GM18502 (cell line): Measurements from ENCODE around the gene SPAG16.

Source experiments
- ATAC-seq: cut with Tn5 transposase; IDR thresholded peaks from one replicate; pipeline ENCODE4 v1.9.1; 2021; ENCODE audit warnings: mild to moderate bottlenecking; ENCODE audit not compliant: unreplicated experiment, poor library complexity

The SPAG16 gene

GRCh38 chr2:213524164-213524563 is 239.9 kb downstream of the SPAG16 start:
- ATAC-seq: no peak

GRCh38 chr2:213537579-213537978 is 253.3 kb downstream of the SPAG16 start:
- peak; percentile 73 for ATAC-seq

GRCh38 chr2:213544940-213545339 is 260.7 kb downstream of the SPAG16 start:
- ATAC-seq: no peak

GRCh38 chr2:213545481-213545880 is 261.2 kb downstream of the SPAG16 start:
- peak; percentile 43 for ATAC-seq

GRCh38 chr2:213545964-213546475 is 261.8 kb downstream of the SPAG16 start:
- peak; percentile 55 for ATAC-seq

GRCh38 chr2:213551526-213551925 is 267.3 kb downstream of the SPAG16 start:
- ATAC-seq: no peak

- no peak for ATAC-seq
Measured at GRCh38 chr2:213559053-213559452, 274.8 kb downstream of the SPAG16 start.

GRCh38 chr2:213561759-213562158 is 277.5 kb downstream of the SPAG16 start:
- ATAC-seq: no peak

- ATAC-seq: no peak
Measured at GRCh38 chr2:213562539-213563180, 278.4 kb downstream of the SPAG16 start.

GRCh38 chr2:213566846-213567245 is 282.6 kb downstream of the SPAG16 start:
- no peak for ATAC-seq

- no peak for ATAC-seq
Measured at GRCh38 chr2:213609570-213610170, 325.4 kb downstream of the SPAG16 start.

GRCh38 chr2:213627054-213627710 is 342.9 kb downstream of the SPAG16 start:
- ATAC-seq: peak; percentile 75

GRCh38 chr2:213627835-213628460 is 343.7 kb downstream of the SPAG16 start:
- peak; percentile 57 for ATAC-seq

- no peak for ATAC-seq
Measured at GRCh38 chr2:213640738-213641425, 356.6 kb downstream of the SPAG16 start.

- ATAC-seq: no peak
Measured at GRCh38 chr2:213644926-213645325, 360.7 kb downstream of the SPAG16 start.

GRCh38 chr2:213649176-213649575 is 364.9 kb downstream of the SPAG16 start:
- no peak for ATAC-seq

GRCh38 chr2:213664817-213665216 is 380.6 kb downstream of the SPAG16 start:
- no peak for ATAC-seq

- ATAC-seq: no peak
Measured at GRCh38 chr2:213669657-213670056, 385.4 kb downstream of the SPAG16 start.

- ATAC-seq: peak; percentile 55
Measured at GRCh38 chr2:213678437-213679218, 394.4 kb downstream of the SPAG16 start.

GRCh38 chr2:213679894-213680293 is 395.6 kb downstream of the SPAG16 start:
- no peak for ATAC-seq
